ENCODE measurements around the gene ELOVL6. TPM values are rescaled to one million over a fixed set of nuclear protein-coding genes. Genes with fewer than 3 reads are reported as not detected.
"Not testable (repeated sequence)": the region's sequence is repeated elsewhere in the genome, so short reads cannot be mapped to it uniquely, and the experiment has no call there.

ELOVL6 gene
- polyA plus RNA-seq, 1 experiment, result 30.7 TPM

DNA sequence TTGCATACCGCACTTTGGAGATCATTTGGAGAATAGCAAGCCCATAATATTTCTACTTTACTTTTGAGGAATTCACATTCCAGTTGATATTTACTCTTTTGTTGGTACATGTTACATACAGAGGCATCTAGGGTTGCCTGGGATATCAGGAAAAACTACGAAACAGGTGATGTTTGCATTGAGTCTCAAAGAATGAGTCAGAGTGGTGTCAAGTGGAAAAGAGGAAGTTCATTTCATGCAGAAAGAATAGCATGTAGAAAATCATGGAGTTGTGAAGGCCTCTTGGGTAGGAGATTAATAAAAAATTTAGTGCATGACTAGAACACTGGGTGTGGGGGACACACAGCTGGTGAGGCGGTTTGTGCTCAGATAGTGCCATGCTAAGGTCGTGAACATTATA, 33.5 kb upstream of the ELOVL6 start:
- CTCF ChIA-PET, result no interaction called here
- no peak for DNase-seq (ENCODE audit: low read depth, low spot score)

DNA sequence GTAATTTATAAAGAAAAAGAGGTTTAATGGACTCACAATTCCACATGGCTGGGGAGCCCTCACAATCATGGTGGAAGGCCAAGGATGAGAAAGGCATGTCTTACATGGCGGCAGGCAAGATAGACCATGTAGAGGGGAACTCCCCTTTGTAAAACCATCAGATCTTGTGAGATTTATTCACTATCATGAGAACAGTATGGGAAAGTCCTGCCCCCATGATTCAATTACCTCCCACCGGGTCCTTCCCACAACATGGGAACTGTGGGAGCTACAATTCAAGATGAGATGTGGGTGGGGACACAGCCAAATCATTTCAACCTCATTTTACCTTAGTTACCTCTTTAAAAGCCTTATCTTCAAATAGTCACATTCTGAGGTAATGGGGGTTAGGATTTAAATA, 30.9 kb upstream of the ELOVL6 start:
- no peak for TF ChIP-seq CTCF (IDR thresholded peaks at IDR 0.05; ENCODE audit: low read depth, low read length)
- CTCF ChIA-PET, result no interaction called here
- no peaks in the 10 kb centered on the region for H3K9me3 ChIP-seq (ENCODE audit: control insufficient read depth, insufficient read depth, low read length)
- no peak overlapping the region for H3K27ac ChIP-seq (ENCODE audit: low read depth, low read length)
- H3K4me3 ChIP-seq (ENCODE audit: low read depth, low read length), result no peak overlapping the region
- no peak for DNase-seq (ENCODE audit: low read depth, low spot score)
- H3K27me3 ChIP-seq (ENCODE audit: control insufficient read depth, insufficient read depth, low read length), result peaks cover 3% of the 10 kb centered on the region
- POLR2A ChIA-PET, result no interaction called here

More for the DNA sequence above, 33.5 kb upstream of the ELOVL6 start:
- Histone ChIP-seq H3K9me3 (ENCODE audit: control insufficient read depth, insufficient read depth, low read length) (no peaks in the 10 kb centered on the region), H3K4me3 (ENCODE audit: low read depth, low read length) (no peak overlapping the region), H3K27me3 (ENCODE audit: control insufficient read depth, insufficient read depth, low read length) (peaks cover 3% of the 10 kb centered on the region), H3K27ac (ENCODE audit: low read depth, low read length) (no peak overlapping the region)
- no peak for TF ChIP-seq CTCF (IDR thresholded peaks at IDR 0.05; ENCODE audit: low read depth, low read length)
- POLR2A ChIA-PET, result no interaction called here

DNA sequence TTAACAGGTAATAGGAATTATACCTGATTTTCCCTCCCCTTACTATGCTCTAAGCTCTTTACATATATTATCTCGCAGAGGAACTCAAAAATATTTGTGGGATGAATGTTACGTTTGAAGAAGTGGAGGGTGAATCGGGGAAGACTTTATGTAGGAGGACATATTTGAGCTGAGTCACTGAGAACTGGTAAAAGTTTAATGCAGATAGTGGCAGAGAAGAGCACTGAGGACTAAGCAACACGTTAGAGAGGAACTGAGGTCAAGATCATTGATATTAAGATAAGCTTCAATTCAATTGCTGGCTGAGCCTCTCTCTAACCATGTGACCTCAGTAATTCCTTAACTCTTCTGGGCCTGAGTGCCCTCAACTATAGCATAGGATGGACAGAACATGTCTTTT, 26.4 kb upstream of the ELOVL6 start:
- TF ChIP-seq CTCF (IDR thresholded peaks at IDR 0.05; ENCODE audit: low read depth, low read length), result no peak
- H3K9me3 ChIP-seq (ENCODE audit: control insufficient read depth, insufficient read depth, low read length), result no peaks in the 10 kb centered on the region
- no peak overlapping the region for H3K4me3 ChIP-seq (ENCODE audit: low read depth, low read length)
- CTCF ChIA-PET, result interaction anchor here (1.0 to 1.3 kb wide), 4 partner anchors 176 to 292 kb away, joined by 3 to 5 read pairs (median 4); no protein-coding TSS in a partner anchor
- no peak for DNase-seq (ENCODE audit: low read depth, low spot score)
- POLR2A ChIA-PET, result no interaction called here
- no peaks in the 10 kb centered on the region for H3K27me3 ChIP-seq (ENCODE audit: control insufficient read depth, insufficient read depth, low read length)
- H3K27ac ChIP-seq (ENCODE audit: low read depth, low read length), result no peak overlapping the region

GRCh38 chr4:110224142-110224541, 25.7 kb upstream of the ELOVL6 start:
- H3K4me3 ChIP-seq (ENCODE audit: low read depth, low read length), result no peak overlapping the region
- DNase-seq (ENCODE audit: low read depth, low spot score), result no peak
- no peak overlapping the region for H3K27ac ChIP-seq (ENCODE audit: low read depth, low read length)
- TF ChIP-seq CTCF (IDR thresholded peaks at IDR 0.05; ENCODE audit: low read depth, low read length), result no peak
- H3K27me3 ChIP-seq (ENCODE audit: control insufficient read depth, insufficient read depth, low read length), result no peaks in the 10 kb centered on the region
- no peaks in the 10 kb centered on the region for H3K9me3 ChIP-seq (ENCODE audit: control insufficient read depth, insufficient read depth, low read length)
- ChIA-PET POLR2A (no interaction called here), CTCF (interaction anchor here (1.1 to 1.3 kb wide), 2 partner anchors 218 to 226 kb away, joined by 3 to 5 read pairs; no protein-coding TSS in a partner anchor)

DNA sequence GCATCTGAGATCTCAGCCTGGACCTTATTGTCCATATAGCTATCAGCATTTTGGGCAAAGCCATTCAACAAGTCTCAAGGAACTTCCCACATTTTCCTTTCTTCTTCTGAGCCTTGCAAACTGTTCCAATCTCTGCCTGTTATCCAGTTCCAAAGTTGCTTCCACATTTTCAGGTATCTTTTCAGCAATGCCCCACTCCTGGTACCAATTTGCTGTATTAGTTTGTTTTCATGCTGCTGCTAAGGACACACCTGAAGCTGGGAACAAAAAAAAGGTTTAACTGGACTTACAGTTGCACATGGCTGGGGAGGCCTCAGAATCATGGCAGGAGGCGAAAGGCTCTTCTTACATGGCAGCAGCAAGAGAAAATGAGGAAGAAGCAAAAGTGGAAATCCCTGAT, 20.5 kb upstream of the ELOVL6 start:
- H3K4me3 ChIP-seq (ENCODE audit: low read depth, low read length); H3K27ac ChIP-seq (ENCODE audit: low read depth, low read length); POLR2A ChIA-PET; DNase-seq (ENCODE audit: low read depth, low spot score); H3K27me3 ChIP-seq (ENCODE audit: control insufficient read depth, insufficient read depth, low read length); H3K9me3 ChIP-seq (ENCODE audit: control insufficient read depth, insufficient read depth, low read length): not testable (repeated sequence)
- CTCF ChIA-PET, result interaction anchor here (1.0 to 1.4 kb wide), 2 partner anchors 168 to 213 kb away, joined by 3 read pairs; no protein-coding TSS in a partner anchor

- H3K27me3 ChIP-seq (ENCODE audit: control insufficient read depth, insufficient read depth, low read length); H3K4me3 ChIP-seq (ENCODE audit: low read depth, low read length); H3K27ac ChIP-seq (ENCODE audit: low read depth, low read length); DNase-seq (ENCODE audit: low read depth, low spot score); POLR2A ChIA-PET; H3K9me3 ChIP-seq (ENCODE audit: control insufficient read depth, insufficient read depth, low read length): not testable (repeated sequence)
- CTCF ChIA-PET, result interaction anchor here (1.3 kb wide), 1 partner anchor 9 kb away, joined by 12 read pairs; no protein-coding TSS in a partner anchor
Observed at GRCh38 chr4:110217181-110217580, 18.8 kb upstream of the ELOVL6 start.

All from AG04450 (cell line).